ENCODE measurements around the gene PIP4K2C. TPM values are rescaled to one million over a fixed set of nuclear protein-coding genes. Genes with fewer than 3 reads are reported as not detected.

Gene PIP4K2C
- total and polyA plus RNA-seq, 2 of the 4 experiments (the other 2 are of a cell fraction): 12.5 to 23.1 TPM

GRCh38 chr12:57620245-57620935 lies 29.4 kb downstream of the PIP4K2C start:
- 30% methylated on average over 10 of the region's 13 CpGs; no CpG with 5 or more reads in 1 of the 2 experiments for WGBS, 2 experiments (ENCODE audit: extremely low coverage in 2 of 2, insufficient read length in 1 of 2)
- no peaks in the 10 kb centered on the region for H3K79me1 ChIP-seq (ENCODE audit: low read depth in 1 of 2, low read length in 2 of 2)
- CTCF ChIA-PET: interaction anchor here (0.6 to 2.1 kb wide), 4 partner anchors 12 to 37 kb away, joined by 4 to 6 read pairs (median 5); partner anchors contain the start of gene B4GALNT1

More at GRCh38 chr12:57620245-57620935, 29.4 kb downstream of the PIP4K2C start:
- H3K4me1 ChIP-seq (ENCODE audit: control insufficient read depth, insufficient read depth, low read length): no peaks in the 10 kb centered on the region
- peaks cover 4% of the 10 kb centered on the region; the same call in 1 of the 2 replicates for H4K20me1 ChIP-seq (ENCODE audit: insufficient read depth, low read length)
- no peak overlapping the region for H2AK5ac ChIP-seq (ENCODE audit: low read depth, low read length)
- H2AFZ ChIP-seq (replicated peaks; ENCODE audit: low read length, poor library complexity): peak overlapping the region; percentile 88
- no peak overlapping the region for H3K23ac ChIP-seq (ENCODE audit: low read depth, low read length)
- POLR2A ChIA-PET (ENCODE audit: unreplicated experiment): no interaction called here
- H4K8ac ChIP-seq (ENCODE audit: low read depth in 2 of 2, low read length in 2 of 2): no peak overlapping the region
- H3K36me3 ChIP-seq (ENCODE audit: control insufficient read depth, insufficient read depth, low read length): peaks cover 16% of the 10 kb centered on the region
- H3K4ac ChIP-seq (ENCODE audit: low read depth, low read length): no peak overlapping the region
- H2BK120ac ChIP-seq (ENCODE audit: low read depth, low read length): no peak overlapping the region
- H3K4me2 ChIP-seq (ENCODE audit: low read depth, low read length): no peak overlapping the region
- H3K27ac ChIP-seq (ENCODE audit: insufficient read depth, low read length): no peak overlapping the region
- dilution Hi-C loops (cut with HindIII; ENCODE audit: low sequenced_read_pairs, unreplicated experiment) (no loop called here), in situ Hi-C loops (cut with MboI; ENCODE audit: low sequenced_read_pairs) (loop anchor here (5.0 kb wide), 1 partner anchor 38 kb away; no protein-coding TSS in a partner anchor), intact Hi-C loops (cut with micrococcal nuclease) (loop anchor here (5.0 kb wide), 1 partner anchor 158 kb away; no protein-coding TSS in a partner anchor)
- no peak overlapping the region for H4K5ac ChIP-seq (ENCODE audit: low read depth, low read length)
- H3K9me1 ChIP-seq (ENCODE audit: insufficient read depth, low read length): no peaks in the 10 kb centered on the region
- H2AK9ac ChIP-seq (replicated peaks; ENCODE audit: low read depth, low read length, poor library complexity): peak overlapping the region; percentile 24
- H3K14ac ChIP-seq (replicated peaks; ENCODE audit: low read depth, low read length): no peak overlapping the region
- H2BK5ac ChIP-seq (ENCODE audit: low read depth, low read length, poor library complexity, severe bottlenecking): no peak overlapping the region
- H3K4me3 ChIP-seq (ENCODE audit: insufficient read depth, low read depth, low read length): no peak overlapping the region
- H2BK15ac ChIP-seq (ENCODE audit: low read depth, low read length): no peak overlapping the region
- TF ChIP-seq NFE2L2 (IDR thresholded peaks at IDR 0.05; ENCODE audit: low read depth, low read length) (no peak), SMC3 (IDR thresholded peaks at IDR 0.05; ENCODE audit: low read depth, low read length) (no peak), FOS (IDR thresholded peaks at IDR 0.05; ENCODE audit: low read depth, low read length) (no peak), CTCF (conservative IDR thresholded peaks at IDR 0.05; ENCODE audit: low read depth, low read length) (no peak), POLR2A (IDR thresholded peaks at IDR 0.05; ENCODE audit: low read depth, low read length) (no peak), MAFK (IDR thresholded peaks at IDR 0.05; ENCODE audit: low read depth, low read length) (no peak), CEBPB (IDR thresholded peaks at IDR 0.05; ENCODE audit: low read depth, low read length) (no peak)
- TF ChIP-seq, protein P1, sequence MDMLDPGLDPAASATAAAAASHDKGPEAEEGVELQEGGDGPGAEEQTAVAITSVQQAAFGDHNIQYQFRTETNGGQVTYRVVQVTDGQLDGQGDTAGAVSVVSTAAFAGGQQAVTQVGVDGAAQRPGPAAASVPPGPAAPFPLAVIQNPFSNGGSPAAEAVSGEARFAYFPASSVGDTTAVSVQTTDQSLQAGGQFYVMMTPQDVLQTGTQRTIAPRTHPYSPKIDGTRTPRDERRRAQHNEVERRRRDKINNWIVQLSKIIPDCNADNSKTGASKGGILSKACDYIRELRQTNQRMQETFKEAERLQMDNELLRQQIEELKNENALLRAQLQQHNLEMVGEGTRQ (IDR thresholded peaks at IDR 0.05; ENCODE audit: low read depth, low read length): no peak
- no peak overlapping the region for H3K9ac ChIP-seq (ENCODE audit: low read depth, low read length)
- no peak overlapping the region for H4K91ac ChIP-seq (ENCODE audit: insufficient read depth, low read depth, low read length)
- H2BK20ac ChIP-seq (ENCODE audit: low read depth, low read length): no peak overlapping the region
- no peak overlapping the region for H3K18ac ChIP-seq (ENCODE audit: low read depth, low read length)
- peaks cover 44% of the 10 kb centered on the region for H3K27me3 ChIP-seq (ENCODE audit: control insufficient read depth, insufficient read depth, low read length)
- H3K9me3 ChIP-seq (ENCODE audit: control insufficient read depth, insufficient read depth, low read length): no peaks in the 10 kb centered on the region
- no peak for ATAC-seq (ENCODE audit: low read depth)
- H3K56ac ChIP-seq (ENCODE audit: extremely low read depth, insufficient read depth, low read length): no peak overlapping the region
- BruUV-seq (replicated peaks): no TSS peak
- DNase-seq: no peak

Measured in IMR-90 (cell line).